ENCODE results near the gene UBAC2. TPM values are rescaled to one million over a fixed set of nuclear protein-coding genes. Genes with fewer than 3 reads are reported as not detected.

Gene UBAC2
- total and polyA plus RNA-seq, 2 experiments from 2014 or later: 78.2 to 83.1 TPM

GRCh38 chr13:99197117-99197651, 3.5 kb upstream of the UBAC2 start:
- peak overlapping the region; percentile 33 for H3K27ac ChIP-seq
- H4K20me1 ChIP-seq (ENCODE audit: insufficient read depth, poor library complexity, severe bottlenecking): peaks cover under 1% of the 10 kb centered on the region
- 62% methylated on average over 5 of the region's 5 CpGs for WGBS (ENCODE audit: low lambda C conversion rate, missing lambda C conversion rate)
- no peak for TF ChIP-seq CTCF (IDR thresholded peaks at IDR 0.05; ENCODE audit: poor library complexity)
- TF ChIP-seq EZH2 (IDR thresholded peaks at IDR 0.05; ENCODE audit: borderline replicate concordance): no peak
- TF ChIP-seq EZH2phosphoT487 (IDR thresholded peaks at IDR 0.05; ENCODE audit: low read depth, severe bottlenecking, unreplicated experiment): no peak
- no peak overlapping the region for H3K4me2 ChIP-seq
- no peaks in the 10 kb centered on the region for H3K36me3 ChIP-seq (replicated peaks; ENCODE audit: insufficient read depth, low read depth)
- no peaks in the 10 kb centered on the region for H3K9me2 ChIP-seq (replicated peaks; ENCODE audit: insufficient read depth)
- no peak overlapping the region for H2AFZ ChIP-seq
- peaks cover 8% of the 10 kb centered on the region for H3K79me2 ChIP-seq
- H3K27me3 ChIP-seq: no peaks in the 10 kb centered on the region
- no peaks in the 10 kb centered on the region for H3K9me3 ChIP-seq (ENCODE audit: low read depth)
- peaks cover 10% of the 10 kb centered on the region for H3K4me1 ChIP-seq (ENCODE audit: insufficient read depth)
- DNase-seq (ENCODE audit: low spot score): no peak
- H3K4me3 ChIP-seq: no peak overlapping the region

GRCh38 chr13:99199541-99200431, 868 bp upstream of the UBAC2 start:
- Histone ChIP-seq H3K4me3 (peak overlapping the region; percentile 78), H3K9me3 (ENCODE audit: low read depth) (no peaks in the 10 kb centered on the region), H4K20me1 (ENCODE audit: insufficient read depth, poor library complexity, severe bottlenecking) (peaks cover 23% of the 10 kb centered on the region), H3K27me3 (no peaks in the 10 kb centered on the region), H3K4me1 (ENCODE audit: insufficient read depth) (peaks cover 19% of the 10 kb centered on the region), H3K4me2 (peak overlapping the region; percentile 85), H3K79me2 (peaks cover 34% of the 10 kb centered on the region), H3K9me2 (replicated peaks; ENCODE audit: insufficient read depth) (no peaks in the 10 kb centered on the region), H3K36me3 (replicated peaks; ENCODE audit: insufficient read depth, low read depth) (no peaks in the 10 kb centered on the region), H3K27ac (peak overlapping the region; percentile 98), H2AFZ (peak overlapping the region; percentile 79)
- no peak for DNase-seq (ENCODE audit: low spot score)
- TF ChIP-seq EZH2 (IDR thresholded peaks at IDR 0.05; ENCODE audit: borderline replicate concordance) (no peak), EZH2phosphoT487 (IDR thresholded peaks at IDR 0.05; ENCODE audit: low read depth, severe bottlenecking, unreplicated experiment) (no peak), CTCF (IDR thresholded peaks at IDR 0.05; ENCODE audit: poor library complexity) (no peak)
- WGBS (ENCODE audit: low lambda C conversion rate, missing lambda C conversion rate): 5% methylated on average over 33 of the region's 37 CpGs

- Histone ChIP-seq H3K9me2 (replicated peaks; ENCODE audit: insufficient read depth) (no peaks in the 10 kb centered on the region), H3K4me1 (ENCODE audit: insufficient read depth) (peaks cover 19% of the 10 kb centered on the region), H2AFZ (no peak overlapping the region), H3K27ac (no peak overlapping the region), H4K20me1 (ENCODE audit: insufficient read depth, poor library complexity, severe bottlenecking) (peaks cover 55% of the 10 kb centered on the region), H3K4me2 (no peak overlapping the region), H3K27me3 (no peaks in the 10 kb centered on the region), H3K79me2 (peaks cover 72% of the 10 kb centered on the region), H3K36me3 (replicated peaks; ENCODE audit: insufficient read depth, low read depth) (no peaks in the 10 kb centered on the region), H3K4me3 (no peak overlapping the region), H3K9me3 (ENCODE audit: low read depth) (no peaks in the 10 kb centered on the region)
- 91% methylated on average over 9 of the region's 9 CpGs for WGBS (ENCODE audit: low lambda C conversion rate, missing lambda C conversion rate)
- DNase-seq (ENCODE audit: low spot score): no peak
- TF ChIP-seq CTCF (IDR thresholded peaks at IDR 0.05; ENCODE audit: poor library complexity) (no peak), EZH2 (IDR thresholded peaks at IDR 0.05; ENCODE audit: borderline replicate concordance) (no peak), EZH2phosphoT487 (IDR thresholded peaks at IDR 0.05; ENCODE audit: low read depth, severe bottlenecking, unreplicated experiment) (no peak)
These were observed 3.2 kb downstream of the UBAC2 start for GRCh38 chr13:99203601-99204579.

Measured in hepatocyte (in vitro differentiated cells).